K562 (cell line): ENCODE results near the gene SND1. TPM values are rescaled to one million over a fixed set of nuclear protein-coding genes. Genes with fewer than 3 reads are reported as not detected.

Experiments used
- CBFA2T3 ChIP-seq: fragments of 450-650 bp; IDR thresholded peaks from 2 replicates; pipeline ENCODE4 v1.6.1; 2017
- CBX1 ChIP-seq: sonication (generic); IDR thresholded peaks from 2 replicates; pipeline ENCODE4 v1.6.1; 2016; ENCODE audit warnings: antibody characterized with exemption, low read depth, mild to moderate bottlenecking
- CHD1 ChIP-seq: fragments of 200-600 bp; sonication (generic); IDR thresholded peaks from one replicate; pipeline ENCODE4 v1.6.1; 2012; ENCODE audit warnings: mild to moderate bottlenecking, moderate library complexity, low read length, inconsistent platforms
- CREM ChIP-seq: IDR thresholded peaks from 2 replicates; pipeline ENCODE4 v1.6.1; 2014; ENCODE audit warnings: antibody characterized with exemption, low read depth
- CSDE1 ChIP-seq, 2 experiments: fragments of 450-650 bp; IDR thresholded peaks; 2 replicates each; pipeline ENCODE4 v1.6.1; 2016; ENCODE audit warnings: mild to moderate bottlenecking in 1 of 2
- DMBX1 ChIP-seq: fragments of 250-450 bp; sonication (Bioruptor Pico); IDR thresholded peaks from 2 replicates; pipeline ENCODE4 v1.8.0; 2022; ENCODE audit warnings: inconsistent platforms, mild to moderate bottlenecking, moderate library complexity, borderline replicate concordance
- ETS2 ChIP-seq: IDR thresholded peaks from 2 replicates; pipeline ENCODE4 v1.6.1; 2016; ENCODE audit warnings: borderline replicate concordance, missing genetic modification characterization, mild to moderate bottlenecking, moderate library complexity, missing compliant biosample characterization; ENCODE audit not compliant: poor library complexity, severe bottlenecking
- FOXJ2 ChIP-seq: fragments of 200-800 bp; sonication (Bioruptor generic); IDR thresholded peaks from 2 replicates; pipeline ENCODE4 v1.6.1; 2016; ENCODE audit warnings: missing genetic modification characterization, missing compliant biosample characterization
- PURB ChIP-seq: sonication (generic); formaldehyde crosslinking; IDR thresholded peaks from 2 replicates; pipeline ENCODE4 v1.9.0; 2021; ENCODE audit warnings: low read depth, mild to moderate bottlenecking, missing genetic modification reagents
- RHOXF2B ChIP-seq: fragments of 250-450 bp; sonication (Bioruptor Pico); conservative IDR thresholded peaks from 2 replicates; pipeline ENCODE4 v1.5.1; 2021
- SAFB2 ChIP-seq: fragments of 200-400 bp; formaldehyde crosslinking; IDR thresholded peaks from 2 replicates; pipeline ENCODE4 v1.6.1; 2018; ENCODE audit warnings: borderline replicate concordance, low read length, low read depth, moderate library complexity; ENCODE audit not compliant: severe bottlenecking
- SMARCB1 ChIP-seq: IDR thresholded peaks from 2 replicates; pipeline ENCODE4 v1.6.1; 2011; ENCODE audit warnings: improper control_type of control experiment, low read depth; ENCODE audit not compliant: insufficient read length
- SNRNP70 ChIP-seq: fragments of 200-400 bp; formaldehyde crosslinking; optimal IDR thresholded peaks from 2 replicates; pipeline ENCODE3; 2017; ENCODE audit warnings: low read depth, low read length
- TEAD4 ChIP-seq, 2 experiments: sonication (generic) in 1 of 2; formaldehyde crosslinking in 1 of 2; IDR thresholded peaks; 2 replicates each; pipeline versions ENCODE4 v1.6.1 to v1.8.0; 2012 to 2022; ENCODE audit warnings: borderline replicate concordance in 1 of 2, inconsistent platforms in 1 of 2, low read length in 1 of 2, mild to moderate bottlenecking in 1 of 2, missing genetic modification reagents in 1 of 2
- ZNF143 ChIP-seq: sonication (generic); formaldehyde crosslinking; IDR thresholded peaks from 2 replicates; pipeline ENCODE4 v1.9.0; 2022; ENCODE audit warnings: mild to moderate bottlenecking, missing genetic modification reagents
- ZNF431 ChIP-seq: sonication (generic); formaldehyde crosslinking; IDR thresholded peaks from 2 replicates; pipeline ENCODE4 v1.8.0; 2022; ENCODE audit warnings: mild to moderate bottlenecking, missing genetic modification reagents
- polyA plus RNA-seq, 8 experiments: library from polyadenylated mRNA; depleted of rRNA in 4 of 8; stranded (reverse) in 5 of 8; unstranded in 3 of 8; fragments of >200 nt; fragmentation: Nextera tagmentation in 2 of 8; fragmentation: Illumina TruSeq in 1 of 8; extraction: Ambion mirVana in 2 of 8; extraction: Trizol in 1 of 8; gene quantifications; 2 replicates each; pipeline versions ENCODE4 v1.2.1 to v1.2.3, GENCODE V29; 2011 to 2014; ENCODE audit warnings: inconsistent platforms in 1 of 8, missing spikeins in 1 of 8
- total RNA-seq, 7 experiments: library from RNA; depleted of rRNA in 6 of 7; stranded (reverse); fragments of >200 nt in 6 of 7; fragmentation: Illumina TruSeq in 2 of 7; extraction: Trizol in 2 of 7; gene quantifications; 2 replicates each; pipeline versions ENCODE4 v1.2.1 to v1.2.3, GENCODE V29; 2011 to 2021; ENCODE audit warnings: low replicate concordance in 1 of 7
- TF ChIP-seq, protein P1 (sequence below): IDR thresholded peaks from 2 replicates; pipeline ENCODE4 v1.6.1; 2012; ENCODE audit warnings: low read depth, low read length, improper control_type of control experiment, borderline replicate concordance
- TF ChIP-seq, protein P2 (sequence below): fragments of 250-450 bp; sonication (Bioruptor Pico); IDR thresholded peaks from 2 replicates; pipeline ENCODE4 v1.5.0; 2021; ENCODE audit warnings: mild to moderate bottlenecking, moderate library complexity
- TF ChIP-seq, protein P3 (sequence below): fragments of 250-450 bp; sonication (Bioruptor Pico); IDR thresholded peaks from 2 replicates; pipeline ENCODE4 v1.5.0; 2021
- TF ChIP-seq, protein P4 (sequence below): fragments of 450-650 bp; IDR thresholded peaks from 2 replicates; pipeline ENCODE4 v1.6.1; 2016

The SND1 gene
- total and polyA plus RNA-seq, 9 of the 15 experiments (the other 6 are each of a cell fraction or from before 2014, with no cell fraction given) = 46.5 to 307 (median 191) TPM

DNA sequence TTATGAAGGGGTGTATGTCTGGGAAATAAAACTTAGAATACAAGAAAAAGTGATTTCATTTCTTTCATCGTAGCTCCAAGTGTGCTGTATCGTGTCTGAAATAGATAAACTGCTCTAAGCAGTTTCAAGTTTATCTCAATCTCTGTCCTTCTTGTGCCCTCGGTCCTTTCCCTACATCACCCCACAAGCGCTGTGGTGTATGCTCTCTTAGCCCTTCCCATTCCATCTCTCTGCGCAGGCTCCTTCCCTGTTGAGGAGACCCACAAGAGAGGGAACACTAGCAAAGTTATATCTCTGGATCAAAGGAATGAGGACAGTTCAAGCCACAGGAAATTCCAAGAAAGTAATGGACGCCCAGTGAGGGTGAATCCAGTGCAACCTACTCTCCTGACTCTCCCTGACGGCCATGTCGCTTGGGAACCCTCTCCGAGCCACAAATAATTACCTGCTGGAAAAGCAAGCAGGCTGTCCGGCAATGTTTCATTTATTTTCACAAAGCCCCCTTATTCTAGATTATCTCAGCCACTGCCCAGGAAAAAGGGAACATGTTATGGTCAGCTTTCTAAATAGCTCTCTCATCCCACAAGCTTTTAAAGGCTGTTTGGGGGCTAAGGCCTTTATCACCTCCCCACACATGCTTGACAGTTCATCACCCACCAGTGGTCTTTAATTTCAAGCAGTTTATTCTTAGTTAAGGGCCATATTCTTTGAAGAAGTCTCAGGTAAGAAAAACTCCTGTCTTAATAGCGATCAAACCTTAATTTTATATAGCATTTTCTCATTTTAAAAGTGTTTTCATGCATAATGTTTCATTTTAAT, 344.5 kb downstream of the SND1 start (continued):
- TF ChIP-seq, protein P1, sequence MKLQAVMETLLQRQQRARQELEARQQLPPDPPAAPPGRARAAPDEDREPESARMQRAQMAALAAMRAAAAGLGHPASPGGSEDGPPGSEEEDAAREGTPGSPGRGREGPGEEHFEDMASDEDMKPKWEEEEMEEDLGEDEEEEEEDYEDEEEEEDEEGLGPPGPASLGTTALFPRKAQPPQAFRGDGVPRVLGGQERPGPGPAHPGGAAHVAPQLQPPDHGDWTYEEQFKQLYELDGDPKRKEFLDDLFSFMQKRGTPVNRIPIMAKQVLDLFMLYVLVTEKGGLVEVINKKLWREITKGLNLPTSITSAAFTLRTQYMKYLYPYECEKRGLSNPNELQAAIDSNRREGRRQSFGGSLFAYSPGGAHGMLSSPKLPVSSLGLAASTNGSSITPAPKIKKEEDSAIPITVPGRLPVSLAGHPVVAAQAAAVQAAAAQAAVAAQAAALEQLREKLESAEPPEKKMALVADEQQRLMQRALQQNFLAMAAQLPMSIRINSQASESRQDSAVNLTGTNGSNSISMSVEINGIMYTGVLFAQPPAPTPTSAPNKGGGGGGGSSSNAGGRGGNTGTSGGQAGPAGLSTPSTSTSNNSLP = no peak
- TF ChIP-seq PURB (CRISPR knock-in tag) = no peak
- no peak for TF ChIP-seq CBX1
- TF ChIP-seq DMBX1 (CRISPR knock-in tag) = no peak
- TF ChIP-seq SAFB2 = no peak
- TF ChIP-seq ZNF431 (CRISPR knock-in tag) = no peak
- TF ChIP-seq CSDE1 (IDR thresholded peaks at IDR 0.05) = no peak
- TF ChIP-seq SNRNP70 = no peak
- TF ChIP-seq ETS2 = no peak
- TF ChIP-seq, protein P2, sequence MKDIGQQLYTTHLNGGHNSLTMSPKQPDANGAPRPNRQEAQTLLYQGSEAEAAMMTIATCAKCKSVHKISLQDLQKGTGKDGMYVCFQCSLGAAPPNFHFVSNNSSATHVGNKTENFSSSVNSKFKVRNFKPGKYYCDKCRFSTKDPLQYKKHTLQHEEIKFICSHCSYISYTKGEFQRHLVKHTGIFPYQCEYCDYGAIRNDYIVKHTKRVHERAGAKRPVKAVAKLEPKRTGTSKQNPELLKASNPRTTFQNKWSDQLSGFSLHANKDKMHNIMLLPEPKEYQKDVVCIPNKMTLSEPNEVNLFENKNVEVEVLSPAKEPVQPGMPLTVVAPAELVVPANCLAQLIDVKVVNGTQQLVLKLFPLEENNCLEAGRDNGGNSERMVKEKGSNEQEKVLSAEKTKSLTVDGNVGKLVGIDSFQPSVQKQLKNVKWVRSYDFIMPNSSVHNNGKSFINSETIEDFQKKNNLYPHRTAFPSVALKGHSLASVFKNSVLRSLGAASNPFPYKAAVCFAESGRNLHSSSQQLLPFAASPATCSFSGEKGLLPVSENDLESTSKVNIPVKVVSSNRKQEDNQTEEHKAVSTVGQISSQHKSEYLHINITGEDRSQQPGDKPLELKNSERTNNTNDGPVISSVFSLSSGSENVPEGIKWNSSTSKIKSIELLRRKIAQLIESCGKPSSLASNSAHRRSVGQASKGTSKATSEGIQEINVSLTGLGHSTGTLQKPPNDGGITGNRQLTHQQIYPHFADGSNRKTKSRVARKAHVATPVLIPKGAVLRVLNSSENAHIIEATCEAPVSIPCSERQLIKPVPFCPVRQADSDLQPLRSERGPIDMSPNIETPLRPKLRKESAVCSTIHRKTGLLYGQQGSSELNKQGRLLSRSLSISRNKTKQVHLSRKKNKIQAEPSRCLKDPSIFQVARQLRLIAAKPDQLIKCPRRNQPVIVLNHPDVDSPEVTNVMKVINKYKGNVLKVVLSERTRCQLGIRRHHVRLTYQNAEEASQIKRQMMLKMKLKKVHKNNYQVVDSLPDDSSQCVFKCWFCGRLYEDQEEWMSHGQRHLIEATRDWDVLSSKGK = no peak
- no peak for TF ChIP-seq CHD1
- TF ChIP-seq FOXJ2 (tag) = 0 out of 2 replicates have a peak, but pooled peaks have one; percentile 24
- TF ChIP-seq, protein P3, sequence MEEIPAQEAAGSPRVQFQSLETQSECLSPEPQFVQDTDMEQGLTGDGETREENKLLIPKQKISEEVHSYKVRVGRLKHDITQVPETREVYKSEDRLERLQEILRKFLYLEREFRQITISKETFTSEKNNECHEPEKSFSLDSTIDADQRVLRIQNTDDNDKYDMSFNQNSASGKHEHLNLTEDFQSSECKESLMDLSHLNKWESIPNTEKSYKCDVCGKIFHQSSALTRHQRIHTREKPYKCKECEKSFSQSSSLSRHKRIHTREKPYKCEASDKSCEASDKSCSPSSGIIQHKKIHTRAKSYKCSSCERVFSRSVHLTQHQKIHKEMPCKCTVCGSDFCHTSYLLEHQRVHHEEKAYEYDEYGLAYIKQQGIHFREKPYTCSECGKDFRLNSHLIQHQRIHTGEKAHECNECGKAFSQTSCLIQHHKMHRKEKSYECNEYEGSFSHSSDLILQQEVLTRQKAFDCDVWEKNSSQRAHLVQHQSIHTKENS = no peak
- no peak for TF ChIP-seq ZNF143 (CRISPR knock-in tag)
- no peak for TF ChIP-seq RHOXF2B (CRISPR knock-in tag)
- peak; percentile 60 for TF ChIP-seq TEAD4 (IDR thresholded peaks at IDR 0.05; ENCODE audit: low read length)
- TF ChIP-seq TEAD4 (CRISPR knock-in tag; IDR thresholded peaks at IDR 0.05; ENCODE audit: borderline replicate concordance) = no peak
- peak; percentile 61 for TF ChIP-seq CBFA2T3
- TF ChIP-seq CREM = no peak
- TF ChIP-seq, protein P4, sequence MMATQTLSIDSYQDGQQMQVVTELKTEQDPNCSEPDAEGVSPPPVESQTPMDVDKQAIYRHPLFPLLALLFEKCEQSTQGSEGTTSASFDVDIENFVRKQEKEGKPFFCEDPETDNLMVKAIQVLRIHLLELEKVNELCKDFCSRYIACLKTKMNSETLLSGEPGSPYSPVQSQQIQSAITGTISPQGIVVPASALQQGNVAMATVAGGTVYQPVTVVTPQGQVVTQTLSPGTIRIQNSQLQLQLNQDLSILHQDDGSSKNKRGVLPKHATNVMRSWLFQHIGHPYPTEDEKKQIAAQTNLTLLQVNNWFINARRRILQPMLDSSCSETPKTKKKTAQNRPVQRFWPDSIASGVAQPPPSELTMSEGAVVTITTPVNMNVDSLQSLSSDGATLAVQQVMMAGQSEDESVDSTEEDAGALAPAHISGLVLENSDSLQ = no peak
- peak; percentile 79 for TF ChIP-seq SMARCB1
